ENCODE data around the gene NUP62. TPM values are rescaled to one million over a fixed set of nuclear protein-coding genes. Genes with fewer than 3 reads are reported as not detected.

NUP62 gene
- total RNA-seq, 1 donor from 2014 or later, result 57.7 TPM

GRCh38 chr19:49878744-49879070, 50.6 kb downstream of the NUP62 start:
- no peak for TF ChIP-seq CTCF (IDR thresholded peaks at IDR 0.05)
- Mint-ChIP-seq H3K4me1 (ENCODE audit: unreplicated experiment) (peaks cover 23% of the 10 kb centered on the region), H3K9me3 (ENCODE audit: unreplicated experiment) (no peaks in the 10 kb centered on the region), H3K4me3 (ENCODE audit: unreplicated experiment) (no peak overlapping the region), H3K36me3 (ENCODE audit: unreplicated experiment) (peaks cover 37% of the 10 kb centered on the region), H3K27me3 (ENCODE audit: unreplicated experiment) (no peaks in the 10 kb centered on the region), H3K27ac (ENCODE audit: unreplicated experiment) (no peak overlapping the region)
- no peak for DNase-seq (ENCODE audit: extremely low spot score, unreplicated experiment)

- H3K27ac Mint-ChIP-seq (ENCODE audit: unreplicated experiment), result no peak overlapping the region
- H3K4me1 Mint-ChIP-seq (ENCODE audit: unreplicated experiment), result peaks cover 23% of the 10 kb centered on the region
- H3K27me3 Mint-ChIP-seq (ENCODE audit: unreplicated experiment), result no peaks in the 10 kb centered on the region
- H3K9me3 Mint-ChIP-seq (ENCODE audit: unreplicated experiment), result no peaks in the 10 kb centered on the region
- DNase-seq (ENCODE audit: extremely low spot score, unreplicated experiment), result peak; percentile 99
- no peak for TF ChIP-seq CTCF (IDR thresholded peaks at IDR 0.05)
- peaks cover 31% of the 10 kb centered on the region for H3K36me3 Mint-ChIP-seq (ENCODE audit: unreplicated experiment)
- no peak overlapping the region for H3K4me3 Mint-ChIP-seq (ENCODE audit: unreplicated experiment)
These were observed 51.2 kb downstream of the NUP62 start for GRCh38 chr19:49877879-49878743.

- H3K4me1 Mint-ChIP-seq (ENCODE audit: unreplicated experiment), result peaks cover 23% of the 10 kb centered on the region
- H3K27ac Mint-ChIP-seq (ENCODE audit: unreplicated experiment), result no peak within 1 kb of the TSS
These were observed 52.1 kb downstream of the NUP62 start, which contains the start of the genes AKT1S1 and TBC1D17 for GRCh38 chr19:49877020-49877878. Gene AKT1S1, minus strand, starts transcription at chr19:49877355. Its CDS starts 4,060 bp downstream, at chr19:49873295. Gene TBC1D17, plus strand, starts transcription at chr19:49877702. Its CDS starts 22 bp downstream, at chr19:49877724.

GRCh38 chr19:49876422-49877019, 52.8 kb downstream of the NUP62 start:
- H3K4me1 Mint-ChIP-seq (ENCODE audit: unreplicated experiment), result peaks cover 23% of the 10 kb centered on the region

More at GRCh38 chr19:49877020-49877878, 52.1 kb downstream of the NUP62 start, which contains the start of the genes AKT1S1 and TBC1D17:
- H3K36me3 Mint-ChIP-seq (ENCODE audit: unreplicated experiment), result peaks cover 26% of the 10 kb centered on the region
- no peaks in the 10 kb centered on the region for H3K9me3 Mint-ChIP-seq (ENCODE audit: unreplicated experiment)
- no peak within 1 kb of the TSS for H3K4me3 Mint-ChIP-seq (ENCODE audit: unreplicated experiment)
- DNase-seq (ENCODE audit: extremely low spot score, unreplicated experiment), result peak; percentile 100
- no peaks in the 10 kb centered on the region for H3K27me3 Mint-ChIP-seq (ENCODE audit: unreplicated experiment)
- no peak for TF ChIP-seq CTCF (IDR thresholded peaks at IDR 0.05)

More at GRCh38 chr19:49876422-49877019, 52.8 kb downstream of the NUP62 start:
- DNase-seq (ENCODE audit: extremely low spot score, unreplicated experiment), result peak; percentile 99
- TF ChIP-seq CTCF (IDR thresholded peaks at IDR 0.05), result no peak
- H3K4me3 Mint-ChIP-seq (ENCODE audit: unreplicated experiment), result no peak overlapping the region
- no peaks in the 10 kb centered on the region for H3K9me3 Mint-ChIP-seq (ENCODE audit: unreplicated experiment)
- H3K27ac Mint-ChIP-seq (ENCODE audit: unreplicated experiment), result no peak overlapping the region
- no peaks in the 10 kb centered on the region for H3K27me3 Mint-ChIP-seq (ENCODE audit: unreplicated experiment)
- H3K36me3 Mint-ChIP-seq (ENCODE audit: unreplicated experiment), result peaks cover 24% of the 10 kb centered on the region

Data from osteocyte (in vitro differentiated cells).